Stimulated activated CD8-positive, alpha-beta memory T cell treated with anti-CD3 and anti-CD28 coated beads, Interleukin-4, amount 100 ng/mL, for 48 hours (primary cell): Measurements from ENCODE around the gene SBF2.
"Not testable (repeated sequence)": the region's sequence is repeated elsewhere in the genome, so short reads cannot be mapped to it uniquely, and the experiment has no call there.

ENCODE experiments used
- DNase-seq: peaks from one replicate; pipeline ENCODE4 v3.0.0-alpha.2; 2020

The SBF2 gene

DNA sequence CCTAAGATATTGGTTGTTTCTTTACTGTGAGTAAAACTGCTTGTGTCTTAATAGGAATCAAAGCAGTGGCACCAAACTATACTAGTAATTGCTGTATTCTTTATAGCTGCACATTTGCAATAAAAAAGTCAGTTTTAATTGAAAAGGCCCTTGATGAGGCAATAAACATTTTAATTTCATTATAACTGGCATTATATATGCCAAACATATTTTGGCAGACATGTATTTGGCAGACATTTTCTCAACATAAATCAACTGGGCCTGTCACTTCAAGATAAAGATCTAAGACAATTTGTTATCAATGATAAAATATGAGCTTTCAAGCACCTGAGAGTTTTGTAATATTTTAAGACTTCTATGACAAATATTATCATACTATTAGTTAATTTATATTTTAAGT, 245.7 kb downstream of the SBF2 start:
- no peak for DNase-seq

DNA sequence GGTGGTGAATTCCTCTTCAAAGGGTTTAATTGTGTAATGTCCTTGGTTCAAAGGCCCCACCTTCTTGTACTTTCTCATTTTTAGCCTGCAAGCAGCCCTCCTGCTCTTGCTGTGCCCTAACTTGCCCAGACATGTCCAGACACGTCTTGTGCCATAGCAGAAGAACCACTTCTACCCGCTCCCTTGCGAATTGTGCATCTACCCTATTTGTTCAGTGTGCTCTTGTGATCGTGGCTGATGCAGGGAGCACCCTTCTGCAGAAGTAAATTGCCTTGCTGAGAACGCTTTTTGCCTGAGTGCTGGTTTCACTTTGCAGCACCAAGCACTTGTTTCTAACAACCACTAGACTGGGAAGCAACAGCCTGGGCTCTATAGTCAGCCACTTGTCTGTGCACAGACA, 249.4 kb downstream of the SBF2 start:
- DNase-seq, result no peak

DNA sequence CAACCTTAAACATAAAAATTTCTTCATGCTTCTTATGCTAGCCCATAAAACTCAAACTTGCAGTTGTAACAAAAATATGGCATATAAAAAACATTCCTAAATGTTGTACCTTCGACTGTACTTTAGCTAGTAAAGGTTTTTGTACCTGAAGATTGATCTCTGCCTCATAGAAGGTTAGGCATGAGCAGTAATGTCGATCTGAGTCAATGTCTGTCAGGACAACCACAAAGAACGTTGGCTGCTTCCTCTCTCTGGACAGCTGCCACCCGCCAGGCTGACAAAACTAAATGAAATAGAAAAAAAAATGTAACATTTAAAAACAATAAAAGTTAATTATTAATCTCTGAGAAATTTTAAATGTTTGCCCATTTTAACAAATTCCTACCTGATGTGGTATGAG, 251.3 kb downstream of the SBF2 start:
- DNase-seq, result no peak

DNA sequence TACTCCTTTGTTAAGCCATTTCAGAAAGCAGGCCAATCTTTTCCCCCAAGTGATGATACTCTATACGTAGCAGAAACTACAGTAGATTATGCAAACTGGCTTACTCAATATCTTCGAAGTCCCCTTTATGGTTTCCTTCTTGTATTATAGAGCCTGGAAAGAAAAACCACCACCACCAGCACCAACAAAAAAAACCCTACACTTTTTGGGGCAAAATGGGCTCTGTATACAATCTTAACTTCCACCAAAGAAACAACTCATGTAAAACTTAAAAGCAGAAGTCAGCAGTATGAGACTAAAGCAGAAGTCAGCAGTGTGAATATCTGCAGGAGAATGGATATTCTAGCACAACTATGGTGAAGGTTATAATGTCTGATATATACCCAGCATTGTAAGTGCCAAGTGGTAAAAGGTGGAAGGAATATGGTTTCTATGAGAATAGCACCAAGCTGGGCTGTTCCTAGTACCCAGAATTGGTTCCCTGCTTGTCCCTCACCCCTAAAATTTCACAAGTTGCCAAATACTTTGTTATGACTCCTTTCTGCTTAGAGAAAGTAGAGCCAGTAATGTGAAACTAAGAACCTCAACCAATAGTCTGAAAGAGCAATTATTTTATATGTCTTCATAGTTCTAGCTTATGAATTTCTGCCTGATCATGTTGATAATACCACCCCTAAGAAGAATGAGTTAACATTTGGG, 252.1 kb downstream of the SBF2 start:
- DNase-seq, result no peak

DNA sequence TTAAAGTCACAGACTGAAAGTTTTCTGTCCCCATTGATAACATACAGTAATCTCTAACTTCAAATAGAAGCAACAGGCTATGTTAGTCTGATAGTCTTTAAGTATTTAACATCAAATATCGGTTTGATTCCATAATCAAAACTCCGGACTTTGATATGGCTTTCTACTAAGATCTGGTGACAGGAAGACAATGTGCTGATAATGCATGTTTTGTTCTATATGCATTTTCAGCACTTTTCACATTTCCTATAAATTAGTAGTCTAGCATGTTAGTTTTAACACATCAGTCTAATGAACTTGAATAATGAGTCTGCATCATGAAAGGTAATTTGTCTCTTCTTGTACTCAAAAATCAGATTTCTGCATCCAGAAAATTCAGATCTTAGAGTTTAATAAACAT, 252.7 kb downstream of the SBF2 start:
- DNase-seq, result no peak

DNA sequence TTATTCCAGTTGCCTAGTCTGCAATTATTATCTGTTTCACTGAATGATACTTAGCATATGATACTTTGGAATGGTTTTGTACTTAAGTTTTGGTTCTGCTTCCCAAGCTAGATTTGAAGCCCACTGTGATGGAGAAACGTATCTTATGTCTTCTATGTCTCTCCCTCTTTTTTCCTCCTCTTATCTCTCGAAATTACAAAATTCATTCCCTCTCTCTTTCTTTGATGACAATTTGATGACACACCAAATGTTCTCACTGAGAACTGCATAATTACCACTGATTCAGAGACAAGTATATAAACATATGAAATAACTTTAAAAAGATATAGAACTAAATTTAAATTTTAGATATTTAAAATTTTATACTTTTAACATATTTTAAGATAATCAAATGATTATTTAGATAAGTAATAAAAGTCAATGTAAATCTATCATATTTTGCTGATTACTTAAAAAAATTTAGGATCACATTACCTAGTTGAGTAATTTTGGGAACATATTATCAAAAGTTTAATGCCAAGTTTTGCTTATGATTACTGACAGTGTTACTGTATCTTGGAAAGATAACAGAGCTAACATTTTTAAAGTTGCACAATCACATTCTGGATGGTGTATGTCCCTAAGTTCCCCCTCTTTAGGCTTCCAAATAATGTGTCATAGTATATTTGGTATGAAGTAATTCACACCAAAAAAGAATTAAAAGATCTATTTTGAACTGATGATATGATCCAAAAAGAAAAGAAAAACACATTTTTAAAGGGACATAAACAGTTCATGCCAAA, 255.3 kb downstream of the SBF2 start:
- no peak for DNase-seq

DNA sequence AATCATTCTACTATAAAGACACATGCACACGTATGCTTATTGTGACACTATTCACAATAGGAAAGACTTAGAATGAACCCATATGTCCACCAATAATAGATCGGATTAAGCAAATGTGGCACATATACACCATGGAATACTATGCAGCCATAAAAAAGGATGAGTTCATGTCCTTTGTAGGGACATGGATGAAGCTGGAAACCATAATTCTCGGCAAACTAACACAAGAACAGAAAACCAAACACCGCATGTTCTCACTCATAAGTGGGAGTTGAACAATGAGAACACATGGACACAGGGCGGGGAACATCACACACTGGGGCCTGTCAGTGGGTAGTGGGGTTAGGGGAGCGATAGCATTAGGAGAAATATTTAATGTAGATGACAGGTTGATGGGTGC, 258.1 kb downstream of the SBF2 start:
- not testable (repeated sequence) for DNase-seq

DNA sequence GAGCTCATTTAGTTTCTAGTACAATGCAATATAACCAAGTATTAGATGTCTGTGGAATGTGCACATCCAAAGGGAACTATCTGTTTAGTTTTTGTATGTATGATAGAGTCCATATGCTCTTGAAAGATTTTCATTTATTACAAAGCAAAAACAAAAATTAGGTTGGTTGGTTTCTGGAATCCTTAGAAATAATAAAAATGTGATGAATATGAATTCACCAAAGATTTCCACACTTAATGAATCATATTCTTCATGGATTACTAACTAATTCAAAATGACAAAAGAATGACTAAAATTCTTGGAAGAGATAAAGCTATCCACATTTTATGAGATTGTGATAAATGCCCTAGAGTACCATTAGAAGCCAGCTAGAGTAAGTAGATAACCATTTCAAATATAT, 261.1 kb downstream of the SBF2 start:
- DNase-seq, result no peak

DNA sequence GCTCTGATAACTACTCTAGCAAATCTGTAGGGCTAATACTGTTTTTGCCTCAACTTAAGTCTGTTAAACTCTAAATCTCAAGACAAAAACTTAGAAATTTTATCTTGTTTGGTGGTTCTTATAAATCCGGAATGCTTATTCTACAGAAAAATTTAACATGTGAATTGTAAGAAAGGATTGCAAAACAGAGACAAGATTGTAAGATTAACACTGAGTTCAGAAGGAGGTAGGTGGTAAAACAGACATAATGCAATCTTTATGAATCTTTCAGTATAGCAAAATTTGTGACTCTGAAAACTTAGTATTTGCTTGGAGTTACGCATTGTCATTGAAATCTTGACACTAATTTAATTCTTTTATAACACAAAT, 263.9 kb downstream of the SBF2 start:
- DNase-seq, result no peak

DNA sequence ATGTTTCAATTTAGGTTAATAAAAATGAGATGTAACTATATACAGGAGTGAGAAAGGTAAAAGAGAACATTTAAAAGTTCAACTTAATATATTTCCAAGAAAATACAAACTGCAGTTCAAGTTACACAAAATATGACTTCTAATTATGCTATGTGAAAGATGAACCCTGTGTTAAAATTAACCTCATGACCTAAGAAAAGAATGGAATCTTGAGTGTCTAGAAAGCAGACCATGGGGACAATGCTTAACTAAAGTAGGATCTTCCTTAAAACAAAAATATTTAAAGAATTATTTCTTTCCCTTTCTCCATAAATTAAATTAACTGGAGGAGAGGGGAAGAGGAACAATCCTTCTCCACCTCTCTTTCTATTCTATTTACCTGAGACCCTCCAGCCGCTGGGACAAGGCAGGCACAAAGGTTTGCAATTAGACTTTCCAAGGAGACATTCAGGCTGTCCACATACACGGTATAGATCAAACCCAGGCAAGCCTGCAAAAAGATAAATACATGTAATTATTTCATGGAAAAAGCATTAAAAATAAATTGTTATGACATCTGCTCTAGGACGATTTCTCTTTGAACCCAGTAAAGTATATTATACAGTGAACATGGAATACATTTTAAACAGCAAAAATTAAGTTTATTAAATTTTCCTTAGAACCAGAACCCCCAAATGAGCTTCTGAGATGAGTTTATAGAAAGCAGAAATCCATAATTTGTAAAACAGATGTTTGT, 264.5 kb downstream of the SBF2 start:
- no peak for DNase-seq

DNA sequence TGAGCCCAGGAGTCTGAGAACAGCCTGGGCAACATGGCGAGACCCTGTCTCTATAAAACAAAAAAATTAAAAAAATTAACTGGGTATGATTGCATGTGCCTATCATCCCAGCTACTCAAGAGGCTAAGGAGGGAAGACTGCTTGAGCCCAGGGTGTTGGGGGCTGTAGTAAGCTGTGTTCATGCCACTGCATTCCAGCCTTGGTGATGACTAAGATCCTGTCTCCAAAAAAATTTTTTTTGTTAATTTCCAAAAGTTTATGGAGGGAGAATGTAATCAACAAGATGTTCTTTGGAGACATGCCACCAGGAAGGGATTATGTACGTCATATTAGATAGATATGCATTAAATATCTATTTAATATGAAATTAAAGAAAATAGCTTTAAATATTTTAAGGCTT, 267.5 kb downstream of the SBF2 start:
- no peak for DNase-seq

DNA sequence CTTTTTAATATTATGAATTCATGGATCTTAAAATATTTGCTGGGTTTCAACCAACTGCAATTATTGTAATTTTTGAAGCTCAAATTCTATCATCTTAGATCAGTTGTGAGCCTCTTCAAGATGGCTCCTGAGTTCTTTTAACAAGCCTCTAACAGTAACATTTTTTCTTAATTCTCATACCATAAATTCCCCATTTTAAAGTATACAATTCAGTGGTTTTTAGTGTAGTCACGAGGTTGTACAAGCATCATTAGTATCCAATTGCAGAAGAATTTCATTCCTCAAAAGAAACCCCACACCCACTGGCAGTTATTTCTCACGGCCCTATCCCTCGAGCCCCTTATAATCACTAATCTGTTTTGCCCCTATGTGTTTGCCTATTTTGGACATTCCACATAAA, 270.8 kb downstream of the SBF2 start:
- no peak for DNase-seq

DNA sequence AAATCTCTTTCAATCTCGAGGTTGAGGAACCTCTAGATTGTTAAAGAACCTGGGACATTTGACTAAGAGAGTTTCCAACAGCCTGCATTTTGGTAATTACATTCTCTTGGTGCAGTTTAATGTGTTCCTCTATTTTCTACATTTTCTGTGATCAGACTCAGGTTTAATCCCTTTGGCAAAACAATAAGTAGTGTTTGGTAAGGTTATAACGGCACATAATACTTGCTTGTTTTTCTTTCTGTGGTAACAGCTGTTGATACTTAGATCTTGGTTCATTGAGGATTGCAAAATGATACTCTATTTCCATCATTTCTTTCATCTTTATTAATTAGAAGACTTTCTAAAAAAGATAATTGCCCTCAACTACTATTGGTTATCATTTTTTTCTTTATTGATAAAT, 271.3 kb downstream of the SBF2 start:
- DNase-seq, result no peak

DNA sequence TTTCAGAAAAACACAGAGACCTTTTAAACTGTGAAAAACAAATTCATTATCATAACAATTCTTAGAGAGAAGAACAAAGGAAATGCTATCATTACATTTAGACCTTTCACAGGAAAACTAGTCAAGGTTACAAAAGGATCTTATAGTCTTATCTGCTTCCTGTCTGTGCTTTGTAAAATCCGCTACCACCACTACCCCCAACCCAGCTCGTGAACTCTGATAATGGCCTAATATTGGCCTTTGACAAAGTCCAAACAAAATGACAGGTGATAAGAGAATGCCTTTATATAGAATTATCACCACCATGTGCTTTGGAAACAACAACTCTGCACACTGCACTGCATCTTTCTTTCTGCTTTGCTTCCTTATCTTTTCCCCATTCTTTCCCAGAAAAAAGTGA, 272.5 kb downstream of the SBF2 start:
- no peak for DNase-seq

DNA sequence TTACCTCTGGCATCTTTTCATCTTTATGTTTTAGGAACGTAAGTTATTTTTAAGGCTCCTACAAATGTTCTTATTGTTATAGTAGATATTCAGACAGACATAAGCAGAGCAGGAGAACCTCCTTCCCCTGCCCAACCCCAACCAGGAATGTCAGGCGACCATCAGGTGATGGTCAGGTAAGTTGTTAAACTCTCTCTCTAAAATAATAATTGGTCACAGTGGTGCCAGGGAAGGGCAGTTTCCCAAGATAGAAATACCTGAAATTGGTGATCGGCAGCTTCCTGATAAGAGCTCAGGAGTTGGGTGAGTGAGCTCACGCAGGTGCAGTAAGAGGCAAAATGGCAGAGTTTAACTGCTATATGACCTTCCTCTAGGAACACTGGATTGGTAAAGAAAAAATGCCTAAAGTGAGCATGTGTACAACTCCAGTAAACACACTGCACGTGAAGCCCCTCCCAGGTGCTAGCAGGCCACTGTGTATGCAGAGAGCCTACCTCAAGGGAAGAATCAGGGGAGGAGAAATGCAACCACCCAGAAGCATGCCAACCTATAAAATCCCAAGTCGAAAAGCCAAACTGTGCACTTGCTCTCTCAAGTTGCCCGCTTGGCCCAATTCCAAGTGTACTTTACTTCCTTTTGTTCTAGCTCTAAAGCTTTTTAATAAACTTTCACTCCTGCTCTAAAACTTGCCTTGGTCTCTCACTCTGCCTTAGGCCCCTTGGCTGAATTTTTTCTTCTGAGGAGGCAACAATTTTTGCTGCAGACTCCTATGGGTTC, 273.9 kb downstream of the SBF2 start:
- no peak for DNase-seq

DNA sequence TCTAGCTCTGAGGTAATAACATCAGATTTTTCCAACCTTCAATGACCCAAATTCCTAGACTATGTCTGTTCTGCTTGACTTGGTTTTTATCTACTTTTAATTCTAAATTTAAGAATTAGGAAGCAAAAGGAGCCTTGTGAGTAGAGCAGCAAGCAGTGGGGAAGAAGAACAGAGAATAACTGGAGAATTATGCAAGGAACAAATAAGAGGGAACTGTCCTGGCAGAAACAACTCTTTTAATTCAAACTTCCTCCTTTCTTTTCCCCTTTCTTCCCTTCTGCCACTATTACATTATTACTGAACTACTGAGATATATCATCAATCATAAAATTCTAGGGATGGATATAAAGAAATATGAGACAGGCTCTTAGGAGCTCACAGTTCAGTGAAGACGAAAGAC, 276.1 kb downstream of the SBF2 start:
- no peak for DNase-seq

DNA sequence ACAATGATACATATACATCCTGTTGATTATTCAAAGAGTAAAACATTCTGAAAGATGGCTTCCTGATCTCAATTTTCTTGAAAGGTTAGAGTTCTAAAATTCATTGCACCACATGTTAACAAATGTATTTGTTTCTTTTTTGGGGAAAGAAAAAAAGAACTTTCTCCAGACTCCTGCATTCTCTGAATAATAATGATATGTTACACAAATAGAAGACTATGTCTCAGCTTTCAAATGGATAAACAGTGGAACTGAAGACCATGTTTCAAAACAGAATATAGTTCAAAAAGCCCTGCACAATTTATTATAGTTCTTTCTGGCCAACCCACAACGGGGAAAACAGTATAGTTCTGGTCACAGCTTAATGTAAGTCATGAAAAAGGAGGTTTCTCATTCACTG, 277.0 kb downstream of the SBF2 start:
- no peak for DNase-seq

DNA sequence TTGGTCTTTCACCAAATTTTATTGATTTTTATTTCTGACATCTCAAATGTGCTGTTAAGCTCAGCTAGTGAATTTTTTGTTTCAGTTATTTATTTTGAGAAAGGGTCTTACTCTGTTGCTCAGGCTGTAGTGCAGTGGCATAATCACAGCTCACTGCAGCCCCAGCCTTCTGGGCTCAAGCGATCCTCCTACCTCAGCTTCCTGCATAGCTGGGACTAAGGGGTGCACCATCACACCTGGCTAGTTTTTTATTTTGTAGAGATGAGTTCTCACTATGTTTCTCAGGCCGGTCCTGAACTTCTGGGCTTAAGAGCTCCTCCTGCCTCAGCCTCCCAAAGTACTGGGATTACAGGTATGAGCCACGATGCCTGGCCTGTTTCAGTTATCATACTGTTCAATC, 282.0 kb downstream of the SBF2 start:
- no peak for DNase-seq

DNA sequence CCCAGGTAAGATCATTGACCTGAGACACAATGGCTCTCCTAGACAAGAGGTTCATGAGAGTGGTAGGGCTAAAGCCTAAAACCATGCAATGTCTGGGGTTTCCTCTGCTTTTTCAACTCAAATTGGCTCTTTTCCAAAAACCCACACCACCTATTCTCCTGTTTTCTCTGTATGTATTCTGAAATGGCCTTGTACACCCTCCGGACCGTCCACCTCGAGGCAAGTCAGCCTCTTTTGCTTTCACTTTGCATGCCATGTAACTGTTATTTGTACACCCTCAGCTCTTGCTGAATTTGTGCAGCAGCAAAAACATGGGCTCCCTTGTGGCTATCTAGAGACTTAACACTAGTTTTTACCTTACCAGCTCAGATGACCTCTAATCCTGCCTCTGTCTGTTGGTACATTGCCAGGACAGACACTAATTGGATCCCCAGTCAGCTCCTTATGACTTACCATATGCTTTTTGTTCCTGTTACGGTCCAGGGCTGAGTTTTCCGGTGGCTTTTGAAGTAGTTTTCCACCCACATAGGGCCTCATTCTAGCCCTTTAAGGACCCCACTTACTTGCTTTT, 288.0 kb downstream of the SBF2 start:
- DNase-seq, result no peak

DNA sequence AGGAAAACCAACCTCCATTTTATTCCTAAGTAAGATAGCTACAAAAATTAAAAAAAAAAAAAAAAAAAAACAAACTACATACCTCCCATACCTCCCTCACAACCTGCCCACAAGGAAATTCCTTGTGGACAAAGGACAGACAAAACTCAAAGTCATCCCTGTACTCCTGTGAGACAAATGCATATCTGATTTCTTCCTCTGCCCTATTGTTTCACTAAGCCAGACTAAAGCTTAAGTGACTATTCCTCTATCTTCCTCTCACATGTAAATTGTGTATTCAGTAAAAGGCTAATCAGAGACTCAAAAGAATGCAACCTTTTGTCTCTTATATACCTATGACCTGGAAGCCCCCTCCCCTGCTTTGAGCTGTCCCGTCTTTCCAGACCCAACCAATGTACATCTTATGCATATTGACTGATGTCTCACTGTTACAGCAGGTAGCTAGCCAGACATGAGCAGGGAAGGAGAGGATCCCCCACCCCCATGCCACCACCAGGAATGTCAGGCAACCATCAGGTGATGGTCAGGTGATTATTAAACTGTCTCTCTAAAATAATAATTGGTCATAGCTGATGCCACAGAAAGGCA, 289.4 kb downstream of the SBF2 start:
- no peak for DNase-seq

DNA sequence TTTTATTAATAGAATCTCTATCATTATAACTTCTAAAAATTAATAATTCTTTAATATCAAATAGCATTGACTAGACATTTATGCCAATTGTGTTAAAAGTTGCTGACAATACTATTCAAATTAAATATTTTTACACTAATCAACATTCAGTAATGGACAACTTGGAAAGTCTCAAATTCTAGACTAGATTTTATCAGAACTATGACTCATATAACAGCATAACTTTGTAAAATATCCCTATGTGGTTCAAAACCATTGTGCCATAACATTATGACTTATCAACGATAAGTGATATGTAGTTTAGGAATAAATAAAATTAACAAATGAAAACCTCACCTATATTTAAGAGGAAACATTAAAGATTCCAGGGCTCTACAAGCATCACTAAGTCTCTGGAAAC, 291.8 kb downstream of the SBF2 start:
- DNase-seq, result no peak

DNA sequence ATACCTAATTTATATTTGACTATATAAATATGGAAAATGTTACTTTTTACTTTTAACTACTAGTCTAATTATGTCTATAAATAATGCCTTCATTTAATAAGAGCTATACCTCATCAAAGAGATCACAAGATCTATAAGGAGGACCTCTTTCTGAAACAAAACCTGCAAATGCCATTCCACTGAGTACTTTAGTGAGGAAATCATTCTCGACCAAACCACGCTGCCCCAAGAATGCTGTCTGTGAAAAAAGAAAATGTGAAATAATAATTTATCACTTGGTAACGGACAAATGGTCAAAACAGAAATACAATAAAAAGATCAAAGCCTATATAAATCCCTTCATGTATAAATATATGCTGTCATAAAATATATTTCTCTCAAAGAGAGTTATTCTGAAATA, 301.7 kb downstream of the SBF2 start:
- no peak for DNase-seq
